Common myeloid progenitor, CD34-positive (primary cell): ENCODE measurements around the gene SDF2L1.
A peak's percentile ranks its signal among the peaks of the same experiment; 100 is the strongest.

Experiments
- CTCF ChIA-PET: fragments of 350-600 bp; sonication (Branson Sonifier 250); formaldehyde crosslinking; loops from one replicate; lab custom pipeline; 2021; ENCODE audit warnings: antibody characterized with exemption; lab: Charles Lee
- POLR2A ChIA-PET: fragments of 350-600 bp; sonication (Branson Sonifier 250); formaldehyde crosslinking; loops from one replicate; lab custom pipeline; 2021; ENCODE audit warnings: antibody characterized with exemption; lab: Charles Lee
- DNase-seq, 3 donors: peaks; one replicate each; pipeline versions ENCODE4 v3.0.0 to v3.0.0-alpha.2; 2013
- H3K27ac ChIP-seq, 2 experiments: 1 replicate in 1 of 2; 2 replicates in 1 of 2; pipeline ENCODE4 v1.7.0; 2013; ENCODE audit warnings: inconsistent platforms in 2 of 2, low read length in 2 of 2, mild to moderate bottlenecking in 2 of 2, low read depth in 1 of 2, moderate library complexity in 1 of 2; ENCODE audit not compliant: severe bottlenecking in 2 of 2, insufficient read depth in 1 of 2, poor library complexity in 1 of 2
- H3K27me3 ChIP-seq, 5 experiments: replicated peaks in 2 of 5; 1 replicate in 3 of 5; 2 replicates in 2 of 5; pipeline versions ENCODE4 v1.6.1 to v1.7.0; 2013; ENCODE audit warnings: low read length in 4 of 5, mild to moderate bottlenecking in 2 of 5, moderate library complexity in 2 of 5, inconsistent platforms in 1 of 5; ENCODE audit not compliant: insufficient read depth in 5 of 5, control insufficient read depth in 4 of 5
- H3K36me3 ChIP-seq, 4 experiments: 1 replicate in 2 of 4; 2 replicates in 2 of 4; pipeline versions ENCODE4 v1.6.1 to v1.7.0; 2013; ENCODE audit warnings: low read length in 3 of 4, control low read depth in 1 of 4, mild to moderate bottlenecking in 1 of 4; ENCODE audit not compliant: control insufficient read depth in 4 of 4, insufficient read depth in 4 of 4
- H3K4me1 ChIP-seq, 4 experiments: 1 replicate in 3 of 4; 2 replicates in 1 of 4; pipeline versions ENCODE4 v1.6.1 to v1.7.1; 2013; ENCODE audit warnings: low read length in 3 of 4, mild to moderate bottlenecking in 3 of 4, control low read depth in 1 of 4, inconsistent platforms in 1 of 4, moderate library complexity in 1 of 4; ENCODE audit not compliant: control insufficient read depth in 4 of 4, insufficient read depth in 4 of 4; ENCODE audit errors: control extremely low read depth in 1 of 4
- H3K4me3 ChIP-seq, 7 experiments: 1 replicate in 4 of 7; 2 replicates in 3 of 7; pipeline versions ENCODE4 v1.5.1 to v1.7.0; 2013; ENCODE audit warnings: mild to moderate bottlenecking in 7 of 7, low read length in 6 of 7, moderate library complexity in 6 of 7, inconsistent platforms in 2 of 7, low read depth in 2 of 7, control low read depth in 1 of 7; ENCODE audit not compliant: insufficient read depth in 4 of 7, control insufficient read depth in 1 of 7; ENCODE audit errors: extremely low read depth in 1 of 7
- H3K9me3 ChIP-seq, 5 experiments: 1 replicate in 4 of 5; 2 replicates in 1 of 5; pipeline versions ENCODE4 v1.6.1 to v1.7.1; 2013; ENCODE audit warnings: low read length in 4 of 5, mild to moderate bottlenecking in 2 of 5, inconsistent platforms in 1 of 5, low read depth in 1 of 5, moderate library complexity in 1 of 5; ENCODE audit not compliant: control insufficient read depth in 4 of 5, insufficient read depth in 2 of 5; ENCODE audit errors: control extremely low read depth in 1 of 5
- WGBS: methylation state at CpG from one replicate; pipeline ENCODE4 v1.1.5; 2013; ENCODE audit not compliant: insufficient coverage; 5-methylcytosine and 5-hydroxymethylcytosine counted together

The SDF2L1 gene

DNA sequence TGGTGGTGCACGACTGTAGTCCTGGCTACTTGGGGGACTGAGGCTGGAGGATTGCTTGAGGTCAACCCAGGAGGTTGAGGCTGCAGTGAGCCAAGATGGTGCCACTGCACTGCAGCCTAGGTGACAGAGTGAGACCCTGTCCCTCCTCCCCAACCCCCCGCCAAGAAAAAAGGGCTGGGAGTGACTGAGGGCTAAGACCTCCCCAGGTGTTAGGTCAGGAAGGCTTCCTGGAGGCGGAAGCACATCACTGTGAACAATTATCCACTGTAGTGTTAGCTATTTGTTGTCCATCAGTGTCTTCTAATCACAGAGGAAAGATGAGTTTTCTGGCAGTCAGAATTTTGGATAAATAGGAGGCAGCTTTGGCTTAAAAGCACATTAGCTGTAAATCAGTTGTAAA lies 21.1 kb upstream of the SDF2L1 start:
- ChIA-PET CTCF (interaction anchor here (1.5 to 13.8 kb wide), 2 partner anchors 24 to 35 kb away, joined by 3 to 174 read pairs; partner anchors contain the start of gene SDF2L1), POLR2A (no interaction called here)
- Histone ChIP-seq H3K27me3 (no peaks in the 10 kb centered on the region), H3K4me1 (peaks cover 0 to 30% (median 14%) of the 10 kb centered on the region in 4 experiments), H3K4me3 (no peak overlapping the region), H3K36me3 (peaks cover 6 to 63% (median 29%) of the 10 kb centered on the region in 4 experiments), H3K9me3 (no peaks in the 10 kb centered on the region), H3K27ac (no peak overlapping the region)
- DNase-seq, result no peak
- 100% methylated on average over 1 of the region's 3 CpGs for WGBS

DNA sequence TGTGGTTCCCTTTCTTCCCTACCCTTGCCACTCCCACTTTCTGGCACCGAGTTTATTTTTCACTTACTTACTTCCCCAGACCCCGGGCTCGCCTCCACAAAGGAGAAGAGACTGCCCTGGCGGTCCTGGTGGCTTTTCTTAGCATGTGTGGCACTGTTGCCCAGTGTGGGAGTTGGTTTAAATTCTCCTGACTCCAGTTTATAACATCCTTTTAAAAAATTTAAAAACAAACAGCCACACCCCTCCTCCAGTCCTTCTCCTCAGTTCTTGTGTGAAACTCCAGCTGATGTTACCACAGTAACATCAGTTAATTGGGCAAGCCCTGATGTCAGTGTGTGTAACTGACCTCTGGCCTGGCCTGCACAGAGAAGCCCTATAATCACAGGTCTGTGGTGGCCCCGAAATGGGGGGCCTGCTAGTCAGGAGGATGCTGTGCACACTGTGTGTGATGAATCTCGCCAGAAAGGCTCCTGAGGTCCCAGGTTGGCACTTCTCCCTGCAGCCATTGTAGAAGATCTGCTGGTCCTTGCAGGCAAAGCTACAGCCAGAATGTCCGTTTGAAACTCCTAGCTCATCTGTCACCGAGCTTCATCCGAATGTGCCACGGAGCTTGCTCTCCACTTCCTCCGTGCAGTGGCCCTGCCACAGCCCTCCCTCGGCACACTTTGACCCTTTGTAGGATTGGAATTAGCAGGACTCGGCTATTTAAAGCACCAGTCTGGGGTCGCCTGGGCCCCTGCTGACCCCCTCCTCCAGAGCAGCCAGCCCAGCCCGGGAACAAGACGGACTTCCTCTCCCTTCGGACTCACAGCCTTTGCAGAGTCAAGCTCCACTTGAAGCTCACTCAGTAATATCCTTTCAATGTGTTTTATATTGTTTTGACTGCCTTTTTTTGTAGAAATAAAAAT lies 19.8 kb upstream of the SDF2L1 start:
- DNase-seq, result peak in 2 of 3 donors; percentile 39 to 45
- POLR2A ChIA-PET, result interaction anchor here (1.2 kb wide), 1 partner anchor 16 kb away, joined by 3 read pairs; no protein-coding TSS in a partner anchor

DNA sequence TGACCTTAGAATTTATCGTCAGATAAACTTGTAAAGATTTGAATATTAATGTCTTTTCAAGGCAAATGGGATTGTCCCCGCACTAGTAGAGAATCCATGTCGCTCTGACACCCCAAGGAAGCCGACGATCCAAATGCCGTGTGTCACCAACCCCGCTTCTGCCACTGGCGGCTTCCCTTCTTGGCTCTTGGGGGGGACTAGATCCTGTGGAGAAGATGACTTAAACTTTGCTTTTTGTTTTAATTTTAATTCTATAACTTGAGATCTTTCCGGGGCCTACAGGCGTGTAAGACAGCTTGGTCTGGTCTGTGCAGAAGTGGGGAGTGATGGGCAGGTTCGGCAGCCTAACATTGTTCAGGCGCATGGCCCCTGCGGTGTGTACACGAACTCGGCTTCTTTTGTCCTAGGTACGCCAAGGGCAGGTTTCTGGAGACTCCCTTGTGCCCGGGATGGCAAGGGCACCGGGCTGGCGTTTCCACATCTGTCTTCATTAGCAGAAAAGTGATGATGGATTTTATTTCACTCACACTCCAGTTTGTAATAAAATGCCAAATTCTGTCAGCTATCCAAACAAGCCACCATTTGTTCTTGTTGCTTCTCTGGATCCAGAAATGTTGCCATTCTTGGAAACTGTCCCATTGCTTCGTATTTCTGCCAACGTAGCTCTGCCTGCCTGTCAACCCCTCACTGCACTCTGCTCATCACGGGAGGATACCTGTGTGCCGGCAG lies 19.0 kb upstream of the SDF2L1 start:
- no peak for DNase-seq
- POLR2A ChIA-PET, result interaction anchor here (1.0 to 1.2 kb wide), 2 partner anchors 17 to 19 kb away, joined by 3 read pairs; partner anchors contain the start of gene SDF2L1
- no peak overlapping the region for H3K27ac ChIP-seq
- no peaks in the 10 kb centered on the region for H3K27me3 ChIP-seq
- CTCF ChIA-PET, result interaction anchor here (0.6 to 13.8 kb wide), 6 partner anchors 9 to 1659 kb away, joined by 3 to 174 read pairs (median 4); partner anchors contain the start of gene SDF2L1
- H3K36me3 ChIP-seq, result peaks cover 14 to 79% (median 43%) of the 10 kb centered on the region in 4 experiments
- H3K9me3 ChIP-seq, result no peaks in the 10 kb centered on the region
- 96% methylated on average over 18 of the region's 23 CpGs for WGBS
- H3K4me1 ChIP-seq, result peaks cover 0 to 39% (median 23%) of the 10 kb centered on the region in 4 experiments
- no peak overlapping the region for H3K4me3 ChIP-seq

More for the DNA sequence above, 19.8 kb upstream of the SDF2L1 start:
- CTCF ChIA-PET, result interaction anchor here (0.6 to 13.8 kb wide), 4 partner anchors 9 to 1659 kb away, joined by 3 to 174 read pairs (median 4); partner anchors contain the start of gene SDF2L1
- Histone ChIP-seq H3K27me3 (no peaks in the 10 kb centered on the region), H3K9me3 (no peaks in the 10 kb centered on the region), H3K36me3 (peaks cover 11 to 74% (median 38%) of the 10 kb centered on the region in 4 experiments), H3K4me3 (no peak overlapping the region), H3K4me1 (peaks cover 0 to 34% (median 19%) of the 10 kb centered on the region in 4 experiments), H3K27ac (no peak overlapping the region)
- 86% methylated on average over 8 of the region's 17 CpGs for WGBS

DNA sequence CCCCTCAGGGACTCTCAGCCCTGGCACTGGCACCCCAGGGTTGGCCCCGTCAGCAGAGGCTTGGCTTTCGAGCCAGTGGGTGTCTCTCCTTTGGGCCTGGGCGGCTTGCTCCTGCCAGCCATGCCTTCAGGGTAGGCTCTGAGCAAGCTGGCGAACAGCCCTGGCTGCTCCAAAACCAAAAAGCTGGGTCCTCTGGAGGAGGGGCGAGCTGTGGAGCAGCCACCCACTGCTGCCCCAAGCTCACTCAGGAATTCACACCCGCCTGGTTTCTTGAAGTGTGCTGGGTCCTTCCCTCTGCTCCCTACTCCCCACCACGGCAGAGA lies 18.5 kb upstream of the SDF2L1 start:
- ChIA-PET POLR2A (interaction anchor here (1.0 kb wide), 1 partner anchor 18 kb away, joined by 3 read pairs; the partner anchor contains the start of gene SDF2L1), CTCF (interaction anchor here (1.0 to 13.8 kb wide), 5 partner anchors 10 to 55 kb away, joined by 3 to 174 read pairs (median 4); partner anchors contain the start of gene SDF2L1)
- H3K27ac ChIP-seq, result no peak overlapping the region
- no peaks in the 10 kb centered on the region for H3K9me3 ChIP-seq
- no peak overlapping the region for H3K4me3 ChIP-seq
- DNase-seq, result no peak
- peaks cover 0 to 44% (median 28%) of the 10 kb centered on the region in 4 experiments for H3K4me1 ChIP-seq
- WGBS, result 100% methylated on average over 5 of the region's 7 CpGs
- H3K27me3 ChIP-seq, result no peaks in the 10 kb centered on the region
- H3K36me3 ChIP-seq, result peaks cover 15 to 84% (median 48%) of the 10 kb centered on the region in 4 experiments

DNA sequence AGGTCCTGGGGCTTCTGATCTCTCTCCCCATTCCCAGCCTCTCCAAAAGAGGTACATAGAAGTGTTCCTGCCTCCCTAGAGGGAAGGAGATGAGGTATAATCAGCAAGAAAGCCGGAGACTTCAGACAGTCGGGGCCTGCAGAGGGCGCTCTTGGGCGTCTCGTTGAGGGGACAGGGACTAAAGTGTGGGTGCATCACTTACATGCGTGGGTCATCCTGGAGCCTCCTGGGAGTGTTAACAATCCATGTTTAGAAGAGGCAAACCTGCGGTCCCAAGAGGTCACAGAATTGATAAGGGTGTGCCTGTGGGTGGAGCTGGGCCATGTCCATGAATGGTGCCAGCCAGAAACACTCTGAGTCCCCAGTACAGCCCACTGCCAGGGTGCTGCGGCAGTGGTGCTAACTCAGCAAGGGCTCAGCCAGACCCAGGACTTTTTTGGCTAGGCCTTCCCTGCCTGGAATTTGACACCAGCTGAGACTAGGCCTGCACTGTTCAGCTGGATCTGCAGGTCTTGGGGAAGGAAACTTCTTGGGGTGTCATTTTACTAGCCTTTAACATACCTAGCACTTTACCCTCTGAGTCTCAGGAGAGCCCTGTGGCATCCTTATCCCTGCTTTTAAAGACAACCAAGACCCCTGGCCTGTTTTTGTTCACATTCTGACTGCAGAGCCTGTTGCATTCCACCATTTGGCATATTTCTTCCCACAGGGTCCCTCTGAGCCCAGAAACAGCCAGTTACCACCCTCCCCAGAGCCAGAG lies 17.8 kb upstream of the SDF2L1 start:
- 97% methylated on average over 8 of the region's 8 CpGs for WGBS
- Histone ChIP-seq H3K9me3 (no peaks in the 10 kb centered on the region), H3K36me3 (peaks cover 15 to 78% (median 45%) of the 10 kb centered on the region in 4 experiments), H3K27ac (peak overlapping the region in 1 of 2 experiments; percentile 33), H3K27me3 (no peaks in the 10 kb centered on the region), H3K4me1 (peaks cover 0 to 51% (median 35%) of the 10 kb centered on the region in 4 experiments), H3K4me3 (no peak overlapping the region)
- peak in 1 of 3 donors; percentile 40 for DNase-seq
- CTCF ChIA-PET, result interaction anchor here (0.7 to 13.8 kb wide), 4 partner anchors 10 to 33 kb away, joined by 3 to 174 read pairs (median 4); partner anchors contain the start of gene SDF2L1
- POLR2A ChIA-PET, result interaction anchor here (1.0 kb wide), 1 partner anchor 17 kb away, joined by 4 read pairs; no protein-coding TSS in a partner anchor
